ENCODE data around the gene TNFSF10.

DNA sequence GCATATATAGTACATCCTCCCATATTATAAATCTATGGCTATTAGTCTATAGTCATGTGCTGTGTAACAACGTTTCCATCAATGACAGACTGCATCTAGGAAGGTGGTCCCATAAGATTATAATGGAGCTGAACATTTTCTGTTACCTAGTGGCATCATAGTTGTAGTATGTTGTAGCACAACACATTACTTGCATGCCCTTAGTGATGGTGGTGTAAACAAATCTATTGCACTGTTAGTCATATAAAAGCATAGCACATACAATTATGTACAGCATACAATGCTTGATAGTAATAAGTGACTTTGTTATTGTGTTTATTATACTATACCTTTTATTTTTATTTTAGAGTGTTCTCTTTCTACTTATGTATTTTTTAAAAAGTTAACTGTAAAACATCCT, 37.4 kb upstream of the TNFSF10 start:
- TF ChIP-seq CTCF (IDR thresholded peaks at IDR 0.05; ENCODE audit: low read length) = no peak
- TF ChIP-seq EZH2 (optimal IDR thresholded peaks at IDR 0.05; ENCODE audit: low read depth, low read length) = no peak

All from MM.1S (cell line).